Loucy (cell line): ENCODE data around the gene XPNPEP2.

Experiments used
- EZH2phosphoT487 ChIP-seq: fragments of 200-600 bp; IDR thresholded peaks from 2 replicates; pipeline ENCODE4 v1.6.1; 2018; ENCODE audit warnings: antibody characterized with exemption, mild to moderate bottlenecking, moderate library complexity, borderline replicate concordance
- TF ChIP-seq, protein P1 (sequence below): fragments of 200-600 bp; sonication (generic); conservative IDR thresholded peaks from 2 replicates; pipeline ENCODE4 v1.5.1; 2014; ENCODE audit warnings: mild to moderate bottlenecking, antibody characterized with exemption, low read length

DNA sequence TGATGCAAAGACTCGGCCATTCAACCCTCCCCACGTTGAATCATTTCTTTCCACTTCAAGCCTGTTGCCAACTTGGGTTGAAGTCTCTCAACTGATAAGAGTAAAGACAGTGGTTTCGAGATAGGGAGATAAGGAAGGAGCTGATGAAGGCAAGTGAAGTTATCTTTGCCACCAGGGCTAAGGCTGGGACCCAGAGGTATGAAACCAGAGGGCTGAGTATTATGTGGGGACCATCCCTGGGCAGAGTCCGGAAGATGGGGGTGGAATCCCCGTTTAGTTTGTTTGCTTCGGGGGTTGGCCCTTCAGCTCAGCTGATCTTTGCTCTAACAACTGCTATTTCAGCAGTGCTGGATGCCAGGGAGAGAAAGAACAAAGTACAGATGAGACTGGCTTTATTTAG lies 2.3 kb upstream of the XPNPEP2 start:
- TF ChIP-seq, protein P1, sequence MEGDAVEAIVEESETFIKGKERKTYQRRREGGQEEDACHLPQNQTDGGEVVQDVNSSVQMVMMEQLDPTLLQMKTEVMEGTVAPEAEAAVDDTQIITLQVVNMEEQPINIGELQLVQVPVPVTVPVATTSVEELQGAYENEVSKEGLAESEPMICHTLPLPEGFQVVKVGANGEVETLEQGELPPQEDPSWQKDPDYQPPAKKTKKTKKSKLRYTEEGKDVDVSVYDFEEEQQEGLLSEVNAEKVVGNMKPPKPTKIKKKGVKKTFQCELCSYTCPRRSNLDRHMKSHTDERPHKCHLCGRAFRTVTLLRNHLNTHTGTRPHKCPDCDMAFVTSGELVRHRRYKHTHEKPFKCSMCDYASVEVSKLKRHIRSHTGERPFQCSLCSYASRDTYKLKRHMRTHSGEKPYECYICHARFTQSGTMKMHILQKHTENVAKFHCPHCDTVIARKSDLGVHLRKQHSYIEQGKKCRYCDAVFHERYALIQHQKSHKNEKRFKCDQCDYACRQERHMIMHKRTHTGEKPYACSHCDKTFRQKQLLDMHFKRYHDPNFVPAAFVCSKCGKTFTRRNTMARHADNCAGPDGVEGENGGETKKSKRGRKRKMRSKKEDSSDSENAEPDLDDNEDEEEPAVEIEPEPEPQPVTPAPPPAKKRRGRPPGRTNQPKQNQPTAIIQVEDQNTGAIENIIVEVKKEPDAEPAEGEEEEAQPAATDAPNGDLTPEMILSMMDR = no peak
- TF ChIP-seq EZH2phosphoT487 = no peak
